ENCODE measurements around the gene TCFL5.
A peak's percentile ranks its signal among the peaks of the same experiment; 100 is the strongest.

TCFL5 gene

GRCh38 chr20:62861726-62862336 is at the start of gene TCFL5:
Gene TCFL5, minus strand, starts transcription at chr20:62861822. Its CDS starts 152 bp downstream, at chr20:62861670.
- DNase-seq = peak; percentile 99

- no peak for DNase-seq
Observed at GRCh38 chr20:62910777-62911497, 49.3 kb upstream of the TCFL5 start.

- DNase-seq = no peak
Observed at GRCh38 chr20:62910217-62910766, 48.7 kb upstream of the TCFL5 start.

- no peak for DNase-seq
Observed at GRCh38 chr20:62908971-62909791, 47.6 kb upstream of the TCFL5 start.

- DNase-seq = no peak
Observed at GRCh38 chr20:62907384-62908317, 46.0 kb upstream of the TCFL5 start.

- DNase-seq = no peak
Observed at GRCh38 chr20:62906647-62907375, 45.2 kb upstream of the TCFL5 start.

- DNase-seq = no peak
Observed at GRCh38 chr20:62906209-62906608, 44.6 kb upstream of the TCFL5 start.

GRCh38 chr20:62905536-62906117 is 44.0 kb upstream of the TCFL5 start:
- DNase-seq = no peak

GRCh38 chr20:62902926-62903615 is 41.4 kb upstream of the TCFL5 start:
- no peak for DNase-seq

- DNase-seq = no peak
Observed at GRCh38 chr20:62901891-62902290, 40.3 kb upstream of the TCFL5 start.

- no peak for DNase-seq
Observed at GRCh38 chr20:62900692-62901584, 39.3 kb upstream of the TCFL5 start.

GRCh38 chr20:62900052-62900691 is 38.5 kb upstream of the TCFL5 start:
- peak; percentile 88 for DNase-seq

GRCh38 chr20:62899633-62900051 is 38.0 kb upstream of the TCFL5 start:
- no peak for DNase-seq

GRCh38 chr20:62898970-62899632 is 37.5 kb upstream of the TCFL5 start:
- no peak for DNase-seq

- no peak for DNase-seq
Observed at GRCh38 chr20:62898093-62898964, 36.7 kb upstream of the TCFL5 start.

GRCh38 chr20:62897666-62898065 is 36.0 kb upstream of the TCFL5 start:
- no peak for DNase-seq

GRCh38 chr20:62896526-62896925 is 34.9 kb upstream of the TCFL5 start:
- no peak for DNase-seq

Measured in activated CD8-positive, alpha-beta memory T cell treated with anti-CD3 and anti-CD28 coated beads for 24 hours (primary cell).